GM12878 (cell line): ENCODE measurements around the gene NGF.

ENCODE experiments used
- ELK1 ChIP-seq: IDR thresholded peaks from 2 replicates; pipeline ENCODE4 v1.6.1; 2012; ENCODE audit warnings: low read depth, low read length, improper control_type of control experiment
- SP1 ChIP-seq: IDR thresholded peaks from one replicate; pipeline ENCODE4 v1.6.1; 2011; ENCODE audit warnings: low read depth, low read length
- SUZ12 ChIP-seq: fragments of 200-600 bp; sonication (generic); IDR thresholded peaks from one replicate; pipeline ENCODE4 v1.6.1; 2018; ENCODE audit warnings: antibody characterized with exemption, mild to moderate bottlenecking; ENCODE audit not compliant: unreplicated experiment

DNA sequence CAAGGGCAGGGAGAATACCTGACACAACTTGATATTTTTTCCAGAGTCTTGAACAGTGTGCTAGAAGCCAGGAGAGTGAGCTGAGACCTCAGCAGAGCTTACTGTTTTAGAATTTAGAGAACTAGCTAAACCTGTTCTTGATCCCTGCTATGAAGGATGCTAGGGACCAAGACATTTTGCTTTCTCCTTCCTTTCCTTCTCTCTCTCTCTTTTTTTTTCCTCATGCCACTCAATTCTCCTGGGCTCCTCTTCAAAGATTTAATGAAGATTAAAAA lies 99.0 kb downstream of the NGF start:
- TF ChIP-seq ELK1 (no peak), SUZ12 (no peak), SP1 (no peak)
